Measurements from ENCODE around the gene KPNB1. TPM values are rescaled to one million over a fixed set of nuclear protein-coding genes. Genes with fewer than 3 reads are reported as not detected.
A peak's percentile ranks its signal among the peaks of the same experiment; 100 is the strongest.

Gene KPNB1
- polyA plus RNA-seq, 2 of the 4 experiments (the other 2 are of a cell fraction), result 315 to 358 TPM

- Histone ChIP-seq H3K27ac (peak within 1 kb of the TSS in 1 of 2 experiments; percentile 74; a peak in 3 of 6 replicates), H3K4me3 (peak within 1 kb of the TSS; percentile 48), H3K4me1 (0 out of 3 replicates have a peak, but pooled peaks cover 4% of the 10 kb centered on the region), H3K9me3 (no peaks in the 10 kb centered on the region), H3K4me2 (peak within 1 kb of the TSS; percentile 88)
- TF ChIP-seq, protein P1, sequence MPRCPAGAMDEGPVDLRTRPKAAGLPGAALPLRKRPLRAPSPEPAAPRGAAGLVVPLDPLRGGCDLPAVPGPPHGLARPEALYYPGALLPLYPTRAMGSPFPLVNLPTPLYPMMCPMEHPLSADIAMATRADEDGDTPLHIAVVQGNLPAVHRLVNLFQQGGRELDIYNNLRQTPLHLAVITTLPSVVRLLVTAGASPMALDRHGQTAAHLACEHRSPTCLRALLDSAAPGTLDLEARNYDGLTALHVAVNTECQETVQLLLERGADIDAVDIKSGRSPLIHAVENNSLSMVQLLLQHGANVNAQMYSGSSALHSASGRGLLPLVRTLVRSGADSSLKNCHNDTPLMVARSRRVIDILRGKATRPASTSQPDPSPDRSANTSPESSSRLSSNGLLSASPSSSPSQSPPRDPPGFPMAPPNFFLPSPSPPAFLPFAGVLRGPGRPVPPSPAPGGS (IDR thresholded peaks at IDR 0.05), result no peak
- TF ChIP-seq RARB (CRISPR knock-in tag; IDR thresholded peaks at IDR 0.05), result no peak
- 0 out of 2 replicates have a peak, but pooled peaks have one; percentile 15 for TF ChIP-seq MAX (IDR thresholded peaks at IDR 0.05)
- peak; percentile 57 for TF ChIP-seq SMC3 (IDR thresholded peaks at IDR 0.05)
- TF ChIP-seq REST (IDR thresholded peaks at IDR 0.05), result no peak
- TF ChIP-seq RAD21 (conservative IDR thresholded peaks at IDR 0.05 in 1 of 2, IDR thresholded peaks at IDR 0.05 in 1 of 2), result peak; percentile 40; a peak in 3 of 5 replicates
- TF ChIP-seq POLR2A (IDR thresholded peaks at IDR 0.05; ENCODE audit: low read length), result 0 out of 2 replicates have a peak, but pooled peaks have one; percentile 39
- peak; percentile 62; the same call in 1 of the 2 replicates for TF ChIP-seq HDAC2 (IDR thresholded peaks at IDR 0.05)
- TF ChIP-seq, protein P2, sequence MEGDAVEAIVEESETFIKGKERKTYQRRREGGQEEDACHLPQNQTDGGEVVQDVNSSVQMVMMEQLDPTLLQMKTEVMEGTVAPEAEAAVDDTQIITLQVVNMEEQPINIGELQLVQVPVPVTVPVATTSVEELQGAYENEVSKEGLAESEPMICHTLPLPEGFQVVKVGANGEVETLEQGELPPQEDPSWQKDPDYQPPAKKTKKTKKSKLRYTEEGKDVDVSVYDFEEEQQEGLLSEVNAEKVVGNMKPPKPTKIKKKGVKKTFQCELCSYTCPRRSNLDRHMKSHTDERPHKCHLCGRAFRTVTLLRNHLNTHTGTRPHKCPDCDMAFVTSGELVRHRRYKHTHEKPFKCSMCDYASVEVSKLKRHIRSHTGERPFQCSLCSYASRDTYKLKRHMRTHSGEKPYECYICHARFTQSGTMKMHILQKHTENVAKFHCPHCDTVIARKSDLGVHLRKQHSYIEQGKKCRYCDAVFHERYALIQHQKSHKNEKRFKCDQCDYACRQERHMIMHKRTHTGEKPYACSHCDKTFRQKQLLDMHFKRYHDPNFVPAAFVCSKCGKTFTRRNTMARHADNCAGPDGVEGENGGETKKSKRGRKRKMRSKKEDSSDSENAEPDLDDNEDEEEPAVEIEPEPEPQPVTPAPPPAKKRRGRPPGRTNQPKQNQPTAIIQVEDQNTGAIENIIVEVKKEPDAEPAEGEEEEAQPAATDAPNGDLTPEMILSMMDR (IDR thresholded peaks at IDR 0.05), result peak; percentile 45; the same call in 2 of the 3 replicates
- TF ChIP-seq, protein P3, sequence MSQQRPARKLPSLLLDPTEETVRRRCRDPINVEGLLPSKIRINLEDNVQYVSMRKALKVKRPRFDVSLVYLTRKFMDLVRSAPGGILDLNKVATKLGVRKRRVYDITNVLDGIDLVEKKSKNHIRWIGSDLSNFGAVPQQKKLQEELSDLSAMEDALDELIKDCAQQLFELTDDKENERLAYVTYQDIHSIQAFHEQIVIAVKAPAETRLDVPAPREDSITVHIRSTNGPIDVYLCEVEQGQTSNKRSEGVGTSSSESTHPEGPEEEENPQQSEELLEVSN (IDR thresholded peaks at IDR 0.05; ENCODE audit: borderline replicate concordance, low read depth), result no peak
- TF ChIP-seq KDM5A (IDR thresholded peaks at IDR 0.05), result no peak
- TF ChIP-seq MAFK (IDR thresholded peaks at IDR 0.05; ENCODE audit: partially characterized antibody), result no peak
- TF ChIP-seq, protein P4, sequence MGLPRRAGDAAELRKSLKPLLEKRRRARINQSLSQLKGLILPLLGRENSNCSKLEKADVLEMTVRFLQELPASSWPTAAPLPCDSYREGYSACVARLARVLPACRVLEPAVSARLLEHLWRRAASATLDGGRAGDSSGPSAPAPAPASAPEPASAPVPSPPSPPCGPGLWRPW (IDR thresholded peaks at IDR 0.05), result no peak
- TF ChIP-seq HEYL (CRISPR knock-in tag; IDR thresholded peaks at IDR 0.05), result no peak
- TF ChIP-seq RNF2 (IDR thresholded peaks at IDR 0.05; ENCODE audit: borderline replicate concordance, low read depth), result no peak
- POLR2A ChIA-PET, result interaction anchor here (0.6 to 1.2 kb wide), 3 partner anchors 57 to 732 kb away, joined by 3 to 11 read pairs (median 4); partner anchors contain the start of genes LRRC46 and MRPL10
- no peak for FAIRE-seq
- CTCF ChIA-PET, result interaction anchor here (0.9 to 11.2 kb wide), 25 partner anchors 8 to 110 kb away, joined by 3 to 87 read pairs (median 5); no protein-coding TSS in a partner anchor
- ATAC-seq, result peak; percentile 74 to 91
- peak; percentile 80 to 90 for DNase-seq (ENCODE audit: low read depth in 1 of 2, low spot score in 1 of 2)
- 5% methylated on average over 16 of the region's 73 CpGs for WGBS (ENCODE audit: missing lambda C conversion rate)
Measured at GRCh38 chr17:47733047-47733673, 83.4 kb downstream of the KPNB1 start, which contains the start of gene TBX21. TBX21 (plus strand) TSS chr17:47733236; CDS start chr17:47733455, 219 bp downstream.

All from A549 (cell line).